DMS79 (cell line): ENCODE data around the gene HNRNPUL1.
"Not testable (repeated sequence)": the region's sequence is repeated elsewhere in the genome, so short reads cannot be mapped to it uniquely, and the experiment has no call there.

Experiments used
- DNase-seq: peaks from one replicate; lab custom pipeline; 2025; lab: John Stamatoyannopoulos, UW

Gene HNRNPUL1

GRCh38 chr19:41276231-41276630 lies 12.1 kb downstream of the HNRNPUL1 start:
- DNase-seq, result no peak

GRCh38 chr19:41278478-41278877 lies 14.3 kb downstream of the HNRNPUL1 start:
- DNase-seq, result no peak

- no peak for DNase-seq
Observed at GRCh38 chr19:41288673-41289530, 24.7 kb downstream of the HNRNPUL1 start.

GRCh38 chr19:41289814-41290213 lies 25.6 kb downstream of the HNRNPUL1 start:
- DNase-seq, result not testable (repeated sequence)

- no peak for DNase-seq
Observed at GRCh38 chr19:41294393-41294792, 30.2 kb downstream of the HNRNPUL1 start.

- DNase-seq, result no peak
Observed at GRCh38 chr19:41295499-41295898, 31.3 kb downstream of the HNRNPUL1 start.

GRCh38 chr19:41296433-41296871 lies 32.3 kb downstream of the HNRNPUL1 start:
- no peak for DNase-seq

GRCh38 chr19:41297628-41298347 lies 33.6 kb downstream of the HNRNPUL1 start:
- DNase-seq, result no peak

GRCh38 chr19:41298348-41298964 lies 34.3 kb downstream of the HNRNPUL1 start:
- DNase-seq, result peak; percentile 22

- DNase-seq, result no peak
Observed at GRCh38 chr19:41299046-41299754, 35.0 kb downstream of the HNRNPUL1 start.

GRCh38 chr19:41299755-41300089 lies 35.5 kb downstream of the HNRNPUL1 start:
- peak; percentile 48 for DNase-seq

GRCh38 chr19:41300555-41300954 lies 36.4 kb downstream of the HNRNPUL1 start:
- DNase-seq, result no peak

GRCh38 chr19:41302624-41303351 lies 38.6 kb downstream of the HNRNPUL1 start:
- no peak for DNase-seq

GRCh38 chr19:41303954-41304353 lies 39.8 kb downstream of the HNRNPUL1 start:
- DNase-seq, result no peak

GRCh38 chr19:41304706-41305483 lies 40.7 kb downstream of the HNRNPUL1 start:
- no peak for DNase-seq

GRCh38 chr19:41305927-41306793 lies 42.0 kb downstream of the HNRNPUL1 start:
- DNase-seq, result no peak

- no peak for DNase-seq
Observed at GRCh38 chr19:41307090-41307875, 43.1 kb downstream of the HNRNPUL1 start.

GRCh38 chr19:41307954-41308449 lies 43.8 kb downstream of the HNRNPUL1 start:
- no peak for DNase-seq
